Panc1 (cell line): ENCODE results near the gene DEXI. TPM values are rescaled to one million over a fixed set of nuclear protein-coding genes. Genes with fewer than 3 reads are reported as not detected.

ENCODE experiments used
- ATAC-seq: fragments of 200-7000 bp; cut with Tn5 transposase; 2 replicates; pipeline ENCODE4 v1.9.1; 2020; ENCODE audit warnings: mild to moderate bottlenecking, moderate library complexity
- BruUV-seq: library from RNA; stranded (reverse); fragments of 400-500 nt; replicated peaks from 2 replicates; lab custom pipeline; 2021; lab: Mats Ljungman, UMichigan
- CTCF ChIA-PET: fragments of 300-600 bp; sonication (Branson Sonifier 250); formaldehyde crosslinking; loops from one replicate; lab custom pipeline; 2022; ENCODE audit warnings: antibody characterized with exemption; lab: Charles Lee
- POLR2A ChIA-PET: fragments of 300-600 bp; sonication (Branson Sonifier 250); formaldehyde crosslinking; loops from one replicate; lab custom pipeline; 2022; ENCODE audit warnings: antibody characterized with exemption; lab: Charles Lee
- DNase-seq: peaks from one replicate; pipeline ENCODE4 v3.0.0-alpha.2; 2010; ENCODE audit warnings: low read depth, low spot score
- H3K27ac ChIP-seq: 2 replicates; pipeline ENCODE4 v1.5.1; 2011; ENCODE audit warnings: mild to moderate bottlenecking, low read length, inconsistent platforms
- H3K27me3 ChIP-seq: fragments of 200-500 bp; sonication (Bioruptor generic); 2 replicates; pipeline ENCODE4 v1.6.0; 2014; ENCODE audit warnings: low read length, inconsistent platforms; ENCODE audit not compliant: control insufficient read depth, insufficient read depth
- H3K36me3 ChIP-seq: fragments of 200-500 bp; sonication (Bioruptor generic); 2 replicates; pipeline ENCODE4 v1.5.1; 2014; ENCODE audit warnings: inconsistent platforms, mild to moderate bottlenecking, low read length, moderate library complexity; ENCODE audit not compliant: control insufficient read depth, insufficient read depth
- H3K4me1 ChIP-seq: 2 replicates; pipeline ENCODE4 v1.5.1; 2011; ENCODE audit warnings: inconsistent platforms, mild to moderate bottlenecking, low read length, moderate library complexity; ENCODE audit not compliant: control insufficient read depth, insufficient read depth
- H3K4me3 ChIP-seq, 2 experiments: 2 replicates each; pipeline ENCODE4 v1.5.1; 2011 to 2012; ENCODE audit warnings: low read depth in 2 of 2, low read length in 2 of 2, mild to moderate bottlenecking in 2 of 2, inconsistent platforms in 1 of 2, moderate library complexity in 1 of 2
- H3K9me3 ChIP-seq: fragments of 200-500 bp; sonication (Bioruptor generic); 2 replicates; pipeline ENCODE4 v1.5.1; 2014; ENCODE audit warnings: low read depth, mild to moderate bottlenecking, inconsistent platforms, low read length, moderate library complexity; ENCODE audit not compliant: control insufficient read depth, insufficient read depth
- POLR2AphosphoS5 ChIP-seq: IDR thresholded peaks from 2 replicates; pipeline ENCODE4 v1.6.1; 2012; ENCODE audit warnings: mild to moderate bottlenecking, low read depth, low read length, moderate library complexity
- SIN3A ChIP-seq: IDR thresholded peaks from 2 replicates; pipeline ENCODE4 v1.6.1; 2012; ENCODE audit warnings: low read depth, mild to moderate bottlenecking, low read length, moderate library complexity, borderline replicate concordance; ENCODE audit not compliant: insufficient read depth
- TCF7L2 ChIP-seq: IDR thresholded peaks from 2 replicates; pipeline ENCODE4 v1.6.1; 2011; ENCODE audit warnings: mild to moderate bottlenecking, low read depth, low read length, inconsistent platforms
- in situ Hi-C: cut with HindIII; loops from 2 replicates; pipeline ENCODE4 v1.10.0; 2016; ENCODE audit warnings: low sequenced_read_pairs, low pct_unique_long_range_greater_than_20kb
- intact Hi-C: fragments of 100-400 bp; cut with micrococcal nuclease; formaldehyde crosslinking; loops from one replicate; pipeline ENCODE4 v1.10.0; 2022; ENCODE audit not compliant: unreplicated experiment
- total RNA-seq: library from RNA; stranded (reverse); gene quantifications from one replicate; pipeline ENCODE4 v1.2.1, GENCODE V29; 2021; ENCODE audit not compliant: unreplicated experiment
- TF ChIP-seq, protein P1 (sequence below): fragments of 450-650 bp; IDR thresholded peaks from 2 replicates; pipeline ENCODE4 v1.5.1; 2017; ENCODE audit warnings: mild to moderate bottlenecking
- TF ChIP-seq, protein P2 (sequence below), 2 experiments: IDR thresholded peaks; 2 replicates each; pipeline ENCODE4 v1.6.1; 2011 to 2012; ENCODE audit warnings: low read depth in 2 of 2, control low read depth in 1 of 2, low read length in 1 of 2, mild to moderate bottlenecking in 1 of 2, moderate library complexity in 1 of 2; ENCODE audit not compliant: insufficient read depth in 1 of 2

DEXI gene
- total RNA-seq, 1 experiment from 2014 or later: 32.2 TPM

GRCh38 chr16:10931134-10931533 lies 11.1 kb downstream of the DEXI start:
- TF ChIP-seq TCF7L2: no peak
- TF ChIP-seq, protein P1, sequence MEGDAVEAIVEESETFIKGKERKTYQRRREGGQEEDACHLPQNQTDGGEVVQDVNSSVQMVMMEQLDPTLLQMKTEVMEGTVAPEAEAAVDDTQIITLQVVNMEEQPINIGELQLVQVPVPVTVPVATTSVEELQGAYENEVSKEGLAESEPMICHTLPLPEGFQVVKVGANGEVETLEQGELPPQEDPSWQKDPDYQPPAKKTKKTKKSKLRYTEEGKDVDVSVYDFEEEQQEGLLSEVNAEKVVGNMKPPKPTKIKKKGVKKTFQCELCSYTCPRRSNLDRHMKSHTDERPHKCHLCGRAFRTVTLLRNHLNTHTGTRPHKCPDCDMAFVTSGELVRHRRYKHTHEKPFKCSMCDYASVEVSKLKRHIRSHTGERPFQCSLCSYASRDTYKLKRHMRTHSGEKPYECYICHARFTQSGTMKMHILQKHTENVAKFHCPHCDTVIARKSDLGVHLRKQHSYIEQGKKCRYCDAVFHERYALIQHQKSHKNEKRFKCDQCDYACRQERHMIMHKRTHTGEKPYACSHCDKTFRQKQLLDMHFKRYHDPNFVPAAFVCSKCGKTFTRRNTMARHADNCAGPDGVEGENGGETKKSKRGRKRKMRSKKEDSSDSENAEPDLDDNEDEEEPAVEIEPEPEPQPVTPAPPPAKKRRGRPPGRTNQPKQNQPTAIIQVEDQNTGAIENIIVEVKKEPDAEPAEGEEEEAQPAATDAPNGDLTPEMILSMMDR: no peak
- TF ChIP-seq SIN3A: no peak
- TF ChIP-seq POLR2AphosphoS5: no peak
- TF ChIP-seq, protein P2, sequence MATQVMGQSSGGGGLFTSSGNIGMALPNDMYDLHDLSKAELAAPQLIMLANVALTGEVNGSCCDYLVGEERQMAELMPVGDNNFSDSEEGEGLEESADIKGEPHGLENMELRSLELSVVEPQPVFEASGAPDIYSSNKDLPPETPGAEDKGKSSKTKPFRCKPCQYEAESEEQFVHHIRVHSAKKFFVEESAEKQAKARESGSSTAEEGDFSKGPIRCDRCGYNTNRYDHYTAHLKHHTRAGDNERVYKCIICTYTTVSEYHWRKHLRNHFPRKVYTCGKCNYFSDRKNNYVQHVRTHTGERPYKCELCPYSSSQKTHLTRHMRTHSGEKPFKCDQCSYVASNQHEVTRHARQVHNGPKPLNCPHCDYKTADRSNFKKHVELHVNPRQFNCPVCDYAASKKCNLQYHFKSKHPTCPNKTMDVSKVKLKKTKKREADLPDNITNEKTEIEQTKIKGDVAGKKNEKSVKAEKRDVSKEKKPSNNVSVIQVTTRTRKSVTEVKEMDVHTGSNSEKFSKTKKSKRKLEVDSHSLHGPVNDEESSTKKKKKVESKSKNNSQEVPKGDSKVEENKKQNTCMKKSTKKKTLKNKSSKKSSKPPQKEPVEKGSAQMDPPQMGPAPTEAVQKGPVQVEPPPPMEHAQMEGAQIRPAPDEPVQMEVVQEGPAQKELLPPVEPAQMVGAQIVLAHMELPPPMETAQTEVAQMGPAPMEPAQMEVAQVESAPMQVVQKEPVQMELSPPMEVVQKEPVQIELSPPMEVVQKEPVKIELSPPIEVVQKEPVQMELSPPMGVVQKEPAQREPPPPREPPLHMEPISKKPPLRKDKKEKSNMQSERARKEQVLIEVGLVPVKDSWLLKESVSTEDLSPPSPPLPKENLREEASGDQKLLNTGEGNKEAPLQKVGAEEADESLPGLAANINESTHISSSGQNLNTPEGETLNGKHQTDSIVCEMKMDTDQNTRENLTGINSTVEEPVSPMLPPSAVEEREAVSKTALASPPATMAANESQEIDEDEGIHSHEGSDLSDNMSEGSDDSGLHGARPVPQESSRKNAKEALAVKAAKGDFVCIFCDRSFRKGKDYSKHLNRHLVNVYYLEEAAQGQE (IDR thresholded peaks at IDR 0.05; ENCODE audit: insufficient read depth in 1 of 2, low read depth in 2 of 2, low read length in 1 of 2): no peak
- Histone ChIP-seq H3K36me3 (no peaks in the 10 kb centered on the region), H3K9me3 (no peaks in the 10 kb centered on the region), H3K27me3 (no peaks in the 10 kb centered on the region), H3K4me1 (no peaks in the 10 kb centered on the region), H3K27ac (no peak overlapping the region), H3K4me3 (no peak overlapping the region)
- no peak for ATAC-seq
- intact Hi-C loops: no loop called here
- CTCF ChIA-PET: no interaction called here
- BruUV-seq: no TSS peak
- DNase-seq: no peak
- POLR2A ChIA-PET: interaction anchor here (0.6 kb wide), 1 partner anchor 263 kb away, joined by 6 read pairs; no protein-coding TSS in a partner anchor
- in situ Hi-C loops: no loop called here

GRCh38 chr16:10930755-10931093 lies 11.5 kb downstream of the DEXI start:
- H3K4me3 ChIP-seq: no peak overlapping the region
- no peaks in the 10 kb centered on the region for H3K9me3 ChIP-seq
- CTCF ChIA-PET: no interaction called here
- no peaks in the 10 kb centered on the region for H3K4me1 ChIP-seq
- DNase-seq (no peak), ATAC-seq (peak; percentile 67; the same call in 1 of the 2 replicates)
- TF ChIP-seq SIN3A: no peak
- TF ChIP-seq, protein P2 (IDR thresholded peaks at IDR 0.05; ENCODE audit: insufficient read depth in 1 of 2, low read depth in 2 of 2, low read length in 1 of 2): no peak
- no peak for TF ChIP-seq TCF7L2
- TF ChIP-seq POLR2AphosphoS5: no peak
- TF ChIP-seq, protein P1: no peak
- POLR2A ChIA-PET: interaction anchor here (0.6 to 0.7 kb wide), 2 partner anchors 99 to 263 kb away, joined by 3 to 6 read pairs; no protein-coding TSS in a partner anchor
- H3K27me3 ChIP-seq: no peaks in the 10 kb centered on the region
- intact Hi-C loops: no loop called here
- no peaks in the 10 kb centered on the region for H3K36me3 ChIP-seq
- in situ Hi-C loops: no loop called here
- H3K27ac ChIP-seq: no peak overlapping the region
- BruUV-seq: no TSS peak
